ENCODE data around the gene PLCB2.

PLCB2 gene

GRCh38 chr15:40340038-40340739, 32.5 kb upstream of the PLCB2 start:
- Histone ChIP-seq H3K36me3 (ENCODE audit: control insufficient read depth, insufficient read depth, low read length) (no peaks in the 10 kb centered on the region), H3K27me3 (ENCODE audit: control insufficient read depth, insufficient read depth, low read length, poor library complexity, severe bottlenecking) (no peaks in the 10 kb centered on the region), H3K4me3 (ENCODE audit: insufficient read depth, low read depth, low read length) (no peak overlapping the region), H3K4me1 (ENCODE audit: control insufficient read depth, insufficient read depth, low read length) (peaks cover 19% of the 10 kb centered on the region), H3K27ac (ENCODE audit: insufficient read depth, low read depth, low read length, poor library complexity, severe bottlenecking) (no peak overlapping the region), H3K9me3 (ENCODE audit: control insufficient read depth, low read length) (no peaks in the 10 kb centered on the region)
- WGBS, 2 experiments = 75 to 76% methylated on average over 14 of the region's 14 CpGs

DNA sequence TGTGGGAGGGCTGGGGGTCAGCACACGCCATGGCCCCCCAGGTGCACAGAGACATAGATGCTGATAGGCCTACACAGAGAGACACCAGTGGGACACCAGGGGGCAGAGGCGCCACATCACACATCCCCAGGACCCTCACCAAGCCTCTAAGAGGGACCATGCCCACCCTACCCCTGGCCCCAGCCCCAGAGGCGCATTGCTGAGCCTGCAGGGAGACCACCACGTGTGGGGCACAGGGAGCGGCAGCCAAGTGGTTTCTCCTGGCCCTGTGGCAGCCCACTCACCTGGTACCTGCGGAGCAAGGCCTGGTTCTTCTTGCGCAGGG, 31.8 kb upstream of the PLCB2 start:
- no peaks in the 10 kb centered on the region for H3K36me3 ChIP-seq (ENCODE audit: control insufficient read depth, insufficient read depth, low read length)
- no peak overlapping the region for H3K27ac ChIP-seq (ENCODE audit: insufficient read depth, low read depth, low read length, poor library complexity, severe bottlenecking)
- no peaks in the 10 kb centered on the region for H3K27me3 ChIP-seq (ENCODE audit: control insufficient read depth, insufficient read depth, low read length, poor library complexity, severe bottlenecking)
- H3K4me1 ChIP-seq (ENCODE audit: control insufficient read depth, insufficient read depth, low read length) = peaks cover 19% of the 10 kb centered on the region
- no peaks in the 10 kb centered on the region for H3K9me3 ChIP-seq (ENCODE audit: control insufficient read depth, low read length)
- no peak overlapping the region for H3K4me3 ChIP-seq (ENCODE audit: insufficient read depth, low read depth, low read length)
- WGBS, 2 experiments = 84 to 86% methylated on average over 7 of the region's 7 CpGs

- Histone ChIP-seq H3K4me3 (ENCODE audit: insufficient read depth, low read depth, low read length) (no peak overlapping the region), H3K4me1 (ENCODE audit: control insufficient read depth, insufficient read depth, low read length) (peaks cover 22% of the 10 kb centered on the region), H3K36me3 (ENCODE audit: control insufficient read depth, insufficient read depth, low read length) (no peaks in the 10 kb centered on the region), H3K27me3 (ENCODE audit: control insufficient read depth, insufficient read depth, low read length, poor library complexity, severe bottlenecking) (no peaks in the 10 kb centered on the region), H3K9me3 (ENCODE audit: control insufficient read depth, low read length) (no peaks in the 10 kb centered on the region), H3K27ac (ENCODE audit: insufficient read depth, low read depth, low read length, poor library complexity, severe bottlenecking) (no peak overlapping the region)
- WGBS, 2 experiments = 87 to 88% methylated on average over 11 of the region's 11 CpGs
Observed at GRCh38 chr15:40338921-40339620, 31.3 kb upstream of the PLCB2 start.

DNA sequence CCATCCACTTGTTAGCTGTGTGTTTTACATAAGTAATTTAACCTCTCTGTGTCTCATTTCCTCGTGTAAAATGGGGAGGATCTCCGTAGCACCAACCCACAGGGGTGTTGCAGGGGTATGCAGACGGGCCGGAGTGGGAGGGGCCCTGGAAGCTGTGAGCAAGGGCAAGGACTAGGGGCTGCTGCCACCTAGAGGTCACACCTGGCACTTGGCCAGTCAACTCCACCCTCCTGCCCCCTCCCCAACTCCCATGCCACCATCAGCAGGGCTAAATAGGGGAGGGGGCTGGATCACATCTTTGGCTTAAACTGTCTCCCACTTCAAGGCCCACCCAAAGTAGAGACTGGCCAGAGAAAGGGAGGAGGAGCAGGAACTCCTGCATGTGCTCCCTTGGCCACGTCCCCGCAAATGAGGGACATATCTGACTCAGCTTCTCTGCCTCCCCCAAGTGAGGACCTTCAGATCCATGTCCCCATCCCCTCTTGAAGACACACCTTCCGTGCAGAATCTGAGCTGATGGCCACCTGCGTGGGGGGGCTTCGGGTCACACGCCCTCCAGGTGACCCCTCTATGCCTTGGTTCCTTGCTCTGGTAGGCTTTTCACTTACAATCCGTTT, 30.4 kb upstream of the PLCB2 start:
- peaks cover 26% of the 10 kb centered on the region for H3K4me1 ChIP-seq (ENCODE audit: control insufficient read depth, insufficient read depth, low read length)
- H3K27ac ChIP-seq (ENCODE audit: insufficient read depth, low read depth, low read length, poor library complexity, severe bottlenecking) = no peak overlapping the region

DNA sequence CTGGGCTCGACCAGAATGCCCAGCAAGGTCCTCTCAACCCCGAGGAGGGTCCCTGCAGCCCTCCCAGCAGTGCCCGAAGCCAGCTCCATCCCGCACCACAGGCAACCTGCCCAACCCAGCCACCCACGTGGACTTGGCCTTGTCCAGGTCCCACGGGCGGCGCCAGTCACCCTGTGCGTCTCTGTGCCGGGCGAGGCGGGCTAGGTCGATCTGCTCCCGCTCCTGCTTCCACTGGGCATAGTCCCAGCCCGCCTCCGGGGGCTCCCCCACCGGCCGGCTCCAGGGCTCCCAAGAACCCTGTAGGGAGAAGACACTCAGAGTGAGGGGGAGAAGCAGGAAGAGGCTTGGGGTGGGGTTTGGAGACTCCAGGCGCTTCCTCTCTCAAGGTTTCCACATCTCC, 29.9 kb upstream of the PLCB2 start:
- Histone ChIP-seq H3K4me3 (ENCODE audit: insufficient read depth, low read depth, low read length) (no peak overlapping the region), H3K4me1 (ENCODE audit: control insufficient read depth, insufficient read depth, low read length) (peaks cover 26% of the 10 kb centered on the region)

More for the DNA sequence above, 30.4 kb upstream of the PLCB2 start:
- H3K9me3 ChIP-seq (ENCODE audit: control insufficient read depth, low read length) = no peaks in the 10 kb centered on the region
- 38 to 39% methylated on average over 11 of the region's 11 CpGs for WGBS, 2 experiments
- no peaks in the 10 kb centered on the region for H3K36me3 ChIP-seq (ENCODE audit: control insufficient read depth, insufficient read depth, low read length)
- H3K27me3 ChIP-seq (ENCODE audit: control insufficient read depth, insufficient read depth, low read length, poor library complexity, severe bottlenecking) = no peaks in the 10 kb centered on the region
- H3K4me3 ChIP-seq (ENCODE audit: insufficient read depth, low read depth, low read length) = no peak overlapping the region

GRCh38 chr15:40336744-40337122, 29.0 kb upstream of the PLCB2 start:
- whole genome bisulfite sequencing, 2 experiments = 36 to 44% methylated on average over 5 of the region's 5 CpGs
- Histone ChIP-seq H3K9me3 (ENCODE audit: control insufficient read depth, low read length) (no peaks in the 10 kb centered on the region), H3K27ac (ENCODE audit: insufficient read depth, low read depth, low read length, poor library complexity, severe bottlenecking) (no peak overlapping the region), H3K27me3 (ENCODE audit: control insufficient read depth, insufficient read depth, low read length, poor library complexity, severe bottlenecking) (no peaks in the 10 kb centered on the region), H3K4me1 (ENCODE audit: control insufficient read depth, insufficient read depth, low read length) (peaks cover 26% of the 10 kb centered on the region), H3K4me3 (ENCODE audit: insufficient read depth, low read depth, low read length) (no peak overlapping the region), H3K36me3 (ENCODE audit: control insufficient read depth, insufficient read depth, low read length) (no peaks in the 10 kb centered on the region)

More for the DNA sequence above, 29.9 kb upstream of the PLCB2 start:
- Histone ChIP-seq H3K27me3 (ENCODE audit: control insufficient read depth, insufficient read depth, low read length, poor library complexity, severe bottlenecking) (no peaks in the 10 kb centered on the region), H3K36me3 (ENCODE audit: control insufficient read depth, insufficient read depth, low read length) (no peaks in the 10 kb centered on the region), H3K9me3 (ENCODE audit: control insufficient read depth, low read length) (no peaks in the 10 kb centered on the region), H3K27ac (ENCODE audit: insufficient read depth, low read depth, low read length, poor library complexity, severe bottlenecking) (no peak overlapping the region)
- 72 to 75% methylated on average over 19 of the region's 19 CpGs for WGBS, 2 experiments

DNA sequence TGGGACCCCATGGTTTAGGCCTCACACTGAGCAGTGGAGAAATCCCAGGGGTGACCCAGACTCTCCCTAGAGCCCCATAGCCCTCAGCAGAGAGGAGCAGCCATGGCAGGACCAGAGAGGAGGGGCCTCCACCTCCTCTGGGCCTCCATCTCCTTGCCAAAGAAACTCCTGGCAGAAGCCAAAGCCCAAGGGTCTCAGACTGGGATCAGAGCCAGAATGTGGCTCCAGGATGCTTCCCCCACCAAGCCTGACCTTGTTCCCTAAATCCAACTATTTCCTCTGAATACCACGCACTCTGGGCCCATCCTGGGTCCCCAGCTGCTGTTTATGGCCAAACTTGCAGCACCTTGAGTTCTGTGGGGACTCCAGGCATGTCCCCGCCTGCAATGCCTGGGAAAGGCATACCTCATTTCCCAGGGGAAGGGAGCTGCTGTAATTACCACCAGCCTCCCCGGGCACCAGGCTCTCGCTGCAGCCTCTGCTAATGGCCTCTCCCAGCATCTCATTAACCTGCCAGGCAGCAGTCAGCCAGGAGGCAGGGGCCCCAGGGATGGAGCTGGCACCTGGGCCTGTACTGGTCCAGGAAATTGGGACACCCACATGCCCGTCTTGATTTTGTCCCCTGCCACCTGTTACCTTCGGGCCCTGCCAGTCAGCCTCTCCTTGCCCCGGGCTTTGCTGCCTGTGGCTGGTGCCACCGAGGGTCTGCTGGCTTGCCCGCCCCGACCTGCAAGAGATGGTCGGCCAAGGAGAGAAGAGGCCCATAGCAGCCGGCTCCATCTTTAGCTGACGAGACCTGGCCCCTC, 28.4 kb upstream of the PLCB2 start:
- WGBS, 2 experiments = 84 to 91% methylated on average over 11 to 13 of the region's 13 CpGs
- no peaks in the 10 kb centered on the region for H3K36me3 ChIP-seq (ENCODE audit: control insufficient read depth, insufficient read depth, low read length)
- H3K4me1 ChIP-seq (ENCODE audit: control insufficient read depth, insufficient read depth, low read length) = peaks cover 24% of the 10 kb centered on the region
- no peak overlapping the region for H3K27ac ChIP-seq (ENCODE audit: insufficient read depth, low read depth, low read length, poor library complexity, severe bottlenecking)
- no peaks in the 10 kb centered on the region for H3K27me3 ChIP-seq (ENCODE audit: control insufficient read depth, insufficient read depth, low read length, poor library complexity, severe bottlenecking)
- no peaks in the 10 kb centered on the region for H3K9me3 ChIP-seq (ENCODE audit: control insufficient read depth, low read length)
- no peak overlapping the region for H3K4me3 ChIP-seq (ENCODE audit: insufficient read depth, low read depth, low read length)

DNA sequence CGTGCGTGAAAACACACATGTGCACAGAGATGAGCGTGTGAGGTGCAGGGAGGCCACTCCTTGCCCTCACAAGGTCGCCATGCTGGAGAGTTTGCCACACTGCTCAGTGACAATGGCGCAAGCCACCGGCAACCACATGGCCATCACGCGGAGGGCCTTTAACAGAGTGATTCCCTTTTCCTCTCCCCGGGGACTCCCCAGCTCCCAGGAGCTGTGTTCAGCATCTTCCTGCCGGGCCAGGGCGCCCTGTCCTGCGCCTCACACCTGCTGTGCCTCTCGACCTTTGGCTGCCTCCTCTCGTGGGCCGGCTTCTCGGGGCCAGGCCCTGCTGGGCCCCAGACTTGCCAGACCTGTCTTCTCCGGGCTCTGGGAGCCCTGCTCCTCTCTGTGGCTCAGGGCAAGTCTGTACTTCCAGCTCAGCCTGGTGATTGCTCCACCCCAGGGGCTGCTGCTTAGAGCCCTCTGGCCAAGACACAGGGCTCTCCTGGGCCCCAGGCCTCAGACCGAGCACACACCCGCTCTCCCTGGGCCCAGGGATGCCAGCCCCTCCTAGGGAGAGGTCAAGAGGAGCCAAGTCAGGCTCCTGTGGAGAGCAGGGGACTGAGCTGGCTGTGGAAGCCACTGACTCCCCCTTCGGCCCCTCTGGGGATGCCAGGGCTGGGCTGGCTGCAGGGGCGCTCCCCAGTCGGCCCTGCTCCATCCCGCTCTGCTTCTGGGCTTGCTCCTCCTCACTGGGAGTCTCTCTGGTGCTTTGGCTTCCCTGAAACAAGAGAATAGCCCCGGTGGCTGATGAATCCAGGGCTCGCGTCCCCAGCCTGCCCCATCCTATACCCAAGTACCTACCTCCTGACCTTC, 27.4 kb upstream of the PLCB2 start:
- 85% methylated on average over 26 of the region's 26 CpGs for WGBS, 2 experiments
- no peaks in the 10 kb centered on the region for H3K36me3 ChIP-seq (ENCODE audit: control insufficient read depth, insufficient read depth, low read length)

GRCh38 chr15:40334541-40334940, 26.8 kb upstream of the PLCB2 start:
- Histone ChIP-seq H3K9me3 (ENCODE audit: control insufficient read depth, low read length) (no peaks in the 10 kb centered on the region), H3K4me3 (ENCODE audit: insufficient read depth, low read depth, low read length) (no peak overlapping the region), H3K27me3 (ENCODE audit: control insufficient read depth, insufficient read depth, low read length, poor library complexity, severe bottlenecking) (no peaks in the 10 kb centered on the region), H3K27ac (ENCODE audit: insufficient read depth, low read depth, low read length, poor library complexity, severe bottlenecking) (no peak overlapping the region), H3K36me3 (ENCODE audit: control insufficient read depth, insufficient read depth, low read length) (no peaks in the 10 kb centered on the region), H3K4me1 (ENCODE audit: control insufficient read depth, insufficient read depth, low read length) (peaks cover 8% of the 10 kb centered on the region)
- 91 to 96% methylated on average over 3 of the region's 3 CpGs for WGBS, 2 experiments

More for the DNA sequence above, 27.4 kb upstream of the PLCB2 start:
- H3K27ac ChIP-seq (ENCODE audit: insufficient read depth, low read depth, low read length, poor library complexity, severe bottlenecking) = no peak overlapping the region
- no peaks in the 10 kb centered on the region for H3K27me3 ChIP-seq (ENCODE audit: control insufficient read depth, insufficient read depth, low read length, poor library complexity, severe bottlenecking)
- no peaks in the 10 kb centered on the region for H3K9me3 ChIP-seq (ENCODE audit: control insufficient read depth, low read length)
- peaks cover 14% of the 10 kb centered on the region for H3K4me1 ChIP-seq (ENCODE audit: control insufficient read depth, insufficient read depth, low read length)
- H3K4me3 ChIP-seq (ENCODE audit: insufficient read depth, low read depth, low read length) = no peak overlapping the region
